A549 treated with ZK216348 at 1 μM for 4 hours (cell line): ENCODE data around the gene C9orf57. TPM values are rescaled to one million over a fixed set of nuclear protein-coding genes. Genes with fewer than 3 reads are reported as not detected.

Experiments used
- total RNA-seq: library from RNA; stranded (reverse); fragments of 200-300 nt; extraction: Qiagen RNA extraction; gene quantifications from 5 replicates; pipeline ENCODE4 v1.2.3, GENCODE V29; 2022; ENCODE audit warnings: low read depth

C9orf57 gene
- total RNA-seq = not detected in 5 replicates

GRCh38 chr9:72060513-72060912 lies at the start of gene C9orf57:
TSS of gene C9orf57 (minus strand) at chr9:72060613. CDS start at chr9:72059331, 1,282 bp downstream.

Other genes with a start within 250 kb of the C9orf57 start
- gene ABHD17B, start 149.4 kb downstream of the C9orf57 start, total RNA-seq = 12.5 to 18.2 TPM (median 14.8 TPM) in 5 replicates
- gene C9orf85, start 149.0 kb downstream of the C9orf57 start, total RNA-seq = 11.2 to 20.0 TPM (median 14.7 TPM) in 5 replicates
- gene GDA, start 88.8 kb upstream of the C9orf57 start, total RNA-seq = 0.90 to 1.5 TPM (median 1.3 TPM) in 5 replicates